Measurements from ENCODE around the gene DUSP18.
"Not testable (repeated sequence)": the region's sequence is repeated elsewhere in the genome, so short reads cannot be mapped to it uniquely, and the experiment has no call there.

The DUSP18 gene

DNA sequence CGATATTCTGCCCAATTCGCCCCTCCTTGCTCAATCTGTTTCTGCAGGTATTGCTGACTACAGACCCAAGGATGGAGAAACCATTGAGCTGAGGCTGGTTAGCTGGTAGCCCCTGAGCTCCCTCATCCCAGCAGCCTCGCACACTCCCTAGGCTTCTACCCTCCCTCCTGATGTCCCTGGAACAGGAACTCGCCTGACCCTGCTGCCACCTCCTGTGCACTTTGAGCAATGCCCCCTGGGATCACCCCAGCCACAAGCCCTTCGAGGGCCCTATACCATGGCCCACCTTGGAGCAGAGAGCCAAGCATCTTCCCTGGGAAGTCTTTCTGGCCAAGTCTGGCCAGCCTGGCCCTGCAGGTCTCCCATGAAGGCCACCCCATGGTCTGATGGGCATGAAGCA, 41.3 kb downstream of the DUSP18 start:
- Histone ChIP-seq H3K4me3 (ENCODE audit: severe bottlenecking) (no peak overlapping the region), H3K9me3 (ENCODE audit: severe bottlenecking) (no peaks in the 10 kb centered on the region), H3K27me3 (ENCODE audit: insufficient read depth, poor library complexity, severe bottlenecking) (no peaks in the 10 kb centered on the region), H3K4me1 (ENCODE audit: insufficient read depth, poor library complexity, severe bottlenecking) (no peaks in the 10 kb centered on the region), H3K27ac (ENCODE audit: poor library complexity, severe bottlenecking) (no peak overlapping the region), H3K36me3 (ENCODE audit: low read depth) (no peaks in the 10 kb centered on the region)
- TF ChIP-seq, protein P1, sequence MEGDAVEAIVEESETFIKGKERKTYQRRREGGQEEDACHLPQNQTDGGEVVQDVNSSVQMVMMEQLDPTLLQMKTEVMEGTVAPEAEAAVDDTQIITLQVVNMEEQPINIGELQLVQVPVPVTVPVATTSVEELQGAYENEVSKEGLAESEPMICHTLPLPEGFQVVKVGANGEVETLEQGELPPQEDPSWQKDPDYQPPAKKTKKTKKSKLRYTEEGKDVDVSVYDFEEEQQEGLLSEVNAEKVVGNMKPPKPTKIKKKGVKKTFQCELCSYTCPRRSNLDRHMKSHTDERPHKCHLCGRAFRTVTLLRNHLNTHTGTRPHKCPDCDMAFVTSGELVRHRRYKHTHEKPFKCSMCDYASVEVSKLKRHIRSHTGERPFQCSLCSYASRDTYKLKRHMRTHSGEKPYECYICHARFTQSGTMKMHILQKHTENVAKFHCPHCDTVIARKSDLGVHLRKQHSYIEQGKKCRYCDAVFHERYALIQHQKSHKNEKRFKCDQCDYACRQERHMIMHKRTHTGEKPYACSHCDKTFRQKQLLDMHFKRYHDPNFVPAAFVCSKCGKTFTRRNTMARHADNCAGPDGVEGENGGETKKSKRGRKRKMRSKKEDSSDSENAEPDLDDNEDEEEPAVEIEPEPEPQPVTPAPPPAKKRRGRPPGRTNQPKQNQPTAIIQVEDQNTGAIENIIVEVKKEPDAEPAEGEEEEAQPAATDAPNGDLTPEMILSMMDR (IDR thresholded peaks at IDR 0.05; ENCODE audit: poor library complexity, severe bottlenecking): no peak
- DNase-seq (ENCODE audit: low spot score): no peak
- ATAC-seq (ENCODE audit: low read depth): no peak

DNA sequence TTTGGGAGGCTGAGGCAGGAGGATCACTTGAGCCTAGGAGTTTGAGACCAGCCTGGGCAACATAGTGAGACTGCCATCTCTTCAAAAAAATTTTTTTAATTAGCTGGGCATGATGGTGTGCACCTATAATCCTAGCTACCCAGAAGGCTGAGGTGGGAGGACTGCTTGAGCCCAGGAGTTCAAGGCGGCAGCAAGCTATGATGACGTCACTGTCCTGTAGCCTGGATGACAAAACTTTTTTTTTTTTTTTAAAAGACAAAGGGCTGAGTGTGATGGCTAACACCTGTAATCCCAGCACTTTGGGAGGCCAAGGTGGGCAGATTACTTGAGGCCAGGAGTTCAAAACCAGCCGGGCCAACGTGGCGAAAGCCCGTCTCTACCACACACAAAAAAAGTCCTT, 47.8 kb downstream of the DUSP18 start:
- H3K36me3 ChIP-seq (ENCODE audit: low read depth); ATAC-seq (ENCODE audit: low read depth); H3K4me3 ChIP-seq (ENCODE audit: severe bottlenecking); H3K27ac ChIP-seq (ENCODE audit: poor library complexity, severe bottlenecking); H3K4me1 ChIP-seq (ENCODE audit: insufficient read depth, poor library complexity, severe bottlenecking); H3K27me3 ChIP-seq (ENCODE audit: insufficient read depth, poor library complexity, severe bottlenecking); H3K9me3 ChIP-seq (ENCODE audit: severe bottlenecking); DNase-seq (ENCODE audit: low spot score): not testable (repeated sequence)

DNA sequence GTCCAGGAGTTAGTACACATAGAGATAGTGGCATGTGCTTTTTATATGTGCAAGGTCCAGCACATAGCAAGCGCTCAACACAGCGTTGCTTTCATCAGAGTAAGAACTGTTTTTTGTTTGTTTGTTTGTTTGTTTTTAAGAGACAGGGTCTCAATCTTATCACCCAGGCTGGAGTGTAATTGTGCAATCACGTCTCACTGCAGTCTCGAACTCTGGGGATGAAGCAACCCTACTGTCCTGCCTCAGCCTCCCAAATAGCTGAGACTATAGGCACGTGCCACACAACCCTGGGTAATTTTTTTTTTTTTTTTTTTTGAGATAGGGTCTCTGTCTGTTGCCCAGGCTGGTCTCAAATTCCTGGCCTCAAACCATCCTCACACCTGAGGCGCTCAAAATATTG, 49.9 kb downstream of the DUSP18 start:
- DNase-seq (ENCODE audit: low spot score) (no peak), ATAC-seq (ENCODE audit: low read depth) (no peak)
- Histone ChIP-seq H3K4me1 (ENCODE audit: insufficient read depth, poor library complexity, severe bottlenecking) (no peaks in the 10 kb centered on the region), H3K4me3 (ENCODE audit: severe bottlenecking) (no peak overlapping the region), H3K36me3 (ENCODE audit: low read depth) (no peaks in the 10 kb centered on the region), H3K27me3 (ENCODE audit: insufficient read depth, poor library complexity, severe bottlenecking) (no peaks in the 10 kb centered on the region), H3K9me3 (ENCODE audit: severe bottlenecking) (no peaks in the 10 kb centered on the region), H3K27ac (ENCODE audit: poor library complexity, severe bottlenecking) (no peak overlapping the region)
- TF ChIP-seq, protein P1 (IDR thresholded peaks at IDR 0.05; ENCODE audit: poor library complexity, severe bottlenecking): no peak

DNA sequence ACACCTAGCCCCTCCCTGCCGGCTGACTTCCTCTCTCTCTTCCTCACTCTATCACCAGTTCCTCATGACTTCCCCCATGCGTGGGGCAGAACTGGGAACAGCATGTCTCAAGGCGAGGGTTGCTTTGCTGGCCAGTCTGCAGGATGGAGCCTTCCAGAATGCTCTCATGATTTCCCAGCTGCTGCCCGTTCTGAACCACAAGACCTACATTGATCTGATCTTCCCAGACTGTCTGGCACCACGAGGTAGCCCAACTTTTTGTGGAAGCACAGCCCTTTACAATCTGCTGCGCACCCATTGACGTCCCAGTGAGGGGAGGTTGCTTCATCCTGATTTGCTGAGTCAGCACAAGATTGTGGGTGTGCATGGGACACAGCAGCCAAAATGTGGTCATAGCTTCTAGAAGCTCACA, 52.1 kb downstream of the DUSP18 start:
- ATAC-seq (ENCODE audit: low read depth) (no peak), DNase-seq (ENCODE audit: low spot score) (no peak)
- TF ChIP-seq, protein P1 (IDR thresholded peaks at IDR 0.05; ENCODE audit: poor library complexity, severe bottlenecking): no peak
- Histone ChIP-seq H3K36me3 (ENCODE audit: low read depth) (no peaks in the 10 kb centered on the region), H3K9me3 (ENCODE audit: severe bottlenecking) (no peaks in the 10 kb centered on the region), H3K27me3 (ENCODE audit: insufficient read depth, poor library complexity, severe bottlenecking) (no peaks in the 10 kb centered on the region), H3K27ac (ENCODE audit: poor library complexity, severe bottlenecking) (no peak overlapping the region), H3K4me1 (ENCODE audit: insufficient read depth, poor library complexity, severe bottlenecking) (no peaks in the 10 kb centered on the region), H3K4me3 (ENCODE audit: severe bottlenecking) (no peak overlapping the region)

DNA sequence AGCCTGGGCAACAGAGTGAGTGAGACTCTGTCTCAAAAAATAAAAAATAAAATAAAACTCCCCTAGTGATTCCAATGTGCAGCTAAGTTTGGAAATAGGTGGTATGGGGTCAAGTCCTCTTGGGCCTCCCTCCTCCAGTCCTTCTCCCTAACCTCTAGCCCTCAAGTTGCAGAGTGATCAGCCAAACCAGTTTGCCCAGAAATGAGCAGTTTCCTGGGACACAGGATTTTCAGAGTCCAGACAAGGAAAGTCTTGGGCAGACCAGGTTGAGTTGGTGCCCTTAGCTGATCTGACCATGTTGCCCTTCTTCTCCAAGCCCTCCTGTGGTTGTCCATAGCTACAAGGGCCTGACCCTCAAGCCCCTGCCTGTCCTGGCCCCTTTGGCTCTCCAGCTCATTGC, 52.8 kb downstream of the DUSP18 start:
- Histone ChIP-seq H3K4me3 (ENCODE audit: severe bottlenecking) (no peak overlapping the region), H3K9me3 (ENCODE audit: severe bottlenecking) (no peaks in the 10 kb centered on the region), H3K4me1 (ENCODE audit: insufficient read depth, poor library complexity, severe bottlenecking) (no peaks in the 10 kb centered on the region), H3K27ac (ENCODE audit: poor library complexity, severe bottlenecking) (no peak overlapping the region), H3K36me3 (ENCODE audit: low read depth) (no peaks in the 10 kb centered on the region), H3K27me3 (ENCODE audit: insufficient read depth, poor library complexity, severe bottlenecking) (no peaks in the 10 kb centered on the region)
- ATAC-seq (ENCODE audit: low read depth): no peak
- no peak for DNase-seq (ENCODE audit: low spot score)
- TF ChIP-seq, protein P1 (IDR thresholded peaks at IDR 0.05; ENCODE audit: poor library complexity, severe bottlenecking): no peak

Data from RWPE2 (cell line).